Hepatocyte (in vitro differentiated cells): ENCODE data around the gene CSPG5. TPM values are rescaled to one million over a fixed set of nuclear protein-coding genes. Genes with fewer than 3 reads are reported as not detected.

ENCODE experiments used
- DNase-seq: peaks from one replicate; pipeline ENCODE4 v3.0.0-alpha.2; 2016; ENCODE audit warnings: low spot score
- H2AFZ ChIP-seq: fragments of 200-600 bp; sonication (generic); 2 replicates; pipeline ENCODE4 v1.6.0; 2016; ENCODE audit warnings: antibody characterized with exemption, mild to moderate bottlenecking
- H3K27ac ChIP-seq: fragments of 200-600 bp; sonication (generic); 2 replicates; pipeline ENCODE4 v1.5.1; 2016; ENCODE audit warnings: mild to moderate bottlenecking
- H3K27me3 ChIP-seq: fragments of 200-600 bp; sonication (generic); 2 replicates; pipeline ENCODE4 v1.6.1; 2016
- H3K36me3 ChIP-seq: fragments of 200-600 bp; sonication (generic); replicated peaks from 2 replicates; pipeline ENCODE4 v1.5.1; 2016; ENCODE audit warnings: low read depth; ENCODE audit not compliant: insufficient read depth
- H3K4me1 ChIP-seq: fragments of 200-600 bp; sonication (generic); 2 replicates; pipeline ENCODE4 v1.5.1; 2016; ENCODE audit warnings: mild to moderate bottlenecking, moderate library complexity; ENCODE audit not compliant: insufficient read depth
- H3K4me2 ChIP-seq: fragments of 200-600 bp; sonication (generic); 2 replicates; pipeline ENCODE4 v1.6.0; 2016
- H3K4me3 ChIP-seq: fragments of 200-600 bp; sonication (generic); 2 replicates; pipeline ENCODE4 v1.5.1; 2016; ENCODE audit warnings: mild to moderate bottlenecking
- H3K79me2 ChIP-seq: fragments of 200-600 bp; sonication (generic); 2 replicates; pipeline ENCODE4 v1.6.0; 2017; ENCODE audit warnings: mild to moderate bottlenecking
- H3K9me2 ChIP-seq: fragments of 200-600 bp; sonication (generic); replicated peaks from 2 replicates; pipeline ENCODE4 v1.6.0; 2017; ENCODE audit warnings: mild to moderate bottlenecking; ENCODE audit not compliant: insufficient read depth
- H3K9me3 ChIP-seq: fragments of 200-600 bp; sonication (generic); 2 replicates; pipeline ENCODE4 v1.5.1; 2016; ENCODE audit warnings: low read depth, mild to moderate bottlenecking
- H4K20me1 ChIP-seq: fragments of 200-600 bp; sonication (generic); 2 replicates; pipeline ENCODE4 v1.6.0; 2016; ENCODE audit warnings: mild to moderate bottlenecking; ENCODE audit not compliant: insufficient read depth, poor library complexity, severe bottlenecking
- CTCF ChIP-seq: fragments of 200-600 bp; sonication (generic); IDR thresholded peaks from 2 replicates; pipeline ENCODE4 v1.5.1; 2016; ENCODE audit warnings: antibody characterized with exemption, mild to moderate bottlenecking; ENCODE audit not compliant: poor library complexity
- EZH2 ChIP-seq: fragments of 200-600 bp; sonication (generic); IDR thresholded peaks from 2 replicates; pipeline ENCODE4 v1.6.1; 2016; ENCODE audit warnings: antibody characterized with exemption, mild to moderate bottlenecking, borderline replicate concordance
- EZH2phosphoT487 ChIP-seq: fragments of 200-600 bp; sonication (generic); IDR thresholded peaks from one replicate; pipeline ENCODE4 v1.6.1; 2018; ENCODE audit warnings: antibody characterized with exemption, mild to moderate bottlenecking, low read depth, moderate library complexity; ENCODE audit not compliant: unreplicated experiment, severe bottlenecking
- WGBS: methylation state at CpG from one replicate; pipeline ENCODE4 v1.1.6; 2016; ENCODE audit warnings: low lambda C conversion rate; ENCODE audit errors: missing lambda C conversion rate; 5-methylcytosine and 5-hydroxymethylcytosine counted together
- polyA plus RNA-seq: library from polyadenylated mRNA; unstranded; fragments of >200 nt; fragmentation: Nextera tagmentation; extraction: Ambion mirVana; gene quantifications from 2 replicates; pipeline ENCODE4 v1.2.1, GENCODE V29; 2016
- total RNA-seq: library from RNA; depleted of rRNA; stranded (reverse); fragments of >200 nt; gene quantifications from 2 replicates; pipeline ENCODE4 v1.2.3, GENCODE V29; 2014

CSPG5 gene
- total and polyA plus RNA-seq, 2 experiments from 2014 or later: 0.34 to 0.47 TPM

GRCh38 chr3:47612879-47613278 is 34.2 kb upstream of the CSPG5 start:
- no peak for TF ChIP-seq EZH2
- no peak for TF ChIP-seq EZH2phosphoT487
- no peak for TF ChIP-seq CTCF
- DNase-seq: no peak
- H3K27me3 ChIP-seq: no peaks in the 10 kb centered on the region
- 96% methylated on average over 2 of the region's 2 CpGs for WGBS
- no peaks in the 10 kb centered on the region for H3K36me3 ChIP-seq
- H3K4me2 ChIP-seq: no peak overlapping the region
- H3K9me2 ChIP-seq: no peaks in the 10 kb centered on the region
- H3K79me2 ChIP-seq: no peaks in the 10 kb centered on the region
- H2AFZ ChIP-seq: no peak overlapping the region
- no peaks in the 10 kb centered on the region for H3K4me1 ChIP-seq
- H4K20me1 ChIP-seq: no peaks in the 10 kb centered on the region
- no peaks in the 10 kb centered on the region for H3K9me3 ChIP-seq
- H3K27ac ChIP-seq: no peak overlapping the region
- H3K4me3 ChIP-seq: no peak overlapping the region

- Histone ChIP-seq H3K27ac (no peak overlapping the region), H3K9me3 (no peaks in the 10 kb centered on the region), H3K36me3 (no peaks in the 10 kb centered on the region), H3K27me3 (no peaks in the 10 kb centered on the region), H3K79me2 (no peaks in the 10 kb centered on the region), H3K4me2 (no peak overlapping the region), H3K4me1 (no peaks in the 10 kb centered on the region), H3K4me3 (no peak overlapping the region), H4K20me1 (no peaks in the 10 kb centered on the region), H3K9me2 (no peaks in the 10 kb centered on the region), H2AFZ (no peak overlapping the region)
- TF ChIP-seq EZH2phosphoT487 (no peak), EZH2 (no peak), CTCF (no peak)
- no peak for DNase-seq
These were observed 33.5 kb upstream of the CSPG5 start for GRCh38 chr3:47612178-47612577.

- no peak overlapping the region for H3K27ac ChIP-seq
- TF ChIP-seq EZH2: no peak
- TF ChIP-seq CTCF: no peak
- no peak for TF ChIP-seq EZH2phosphoT487
- no peaks in the 10 kb centered on the region for H3K27me3 ChIP-seq
- H3K4me2 ChIP-seq: no peak overlapping the region
- no peaks in the 10 kb centered on the region for H3K79me2 ChIP-seq
- DNase-seq: no peak
- H3K4me3 ChIP-seq: no peak overlapping the region
- 97% methylated on average over 2 of the region's 2 CpGs for WGBS
- H3K4me1 ChIP-seq: no peaks in the 10 kb centered on the region
- no peaks in the 10 kb centered on the region for H3K9me2 ChIP-seq
- no peak overlapping the region for H2AFZ ChIP-seq
- H3K9me3 ChIP-seq: no peaks in the 10 kb centered on the region
- no peaks in the 10 kb centered on the region for H4K20me1 ChIP-seq
- H3K36me3 ChIP-seq: no peaks in the 10 kb centered on the region
These were observed 32.9 kb upstream of the CSPG5 start for GRCh38 chr3:47611576-47611975.

DNA sequence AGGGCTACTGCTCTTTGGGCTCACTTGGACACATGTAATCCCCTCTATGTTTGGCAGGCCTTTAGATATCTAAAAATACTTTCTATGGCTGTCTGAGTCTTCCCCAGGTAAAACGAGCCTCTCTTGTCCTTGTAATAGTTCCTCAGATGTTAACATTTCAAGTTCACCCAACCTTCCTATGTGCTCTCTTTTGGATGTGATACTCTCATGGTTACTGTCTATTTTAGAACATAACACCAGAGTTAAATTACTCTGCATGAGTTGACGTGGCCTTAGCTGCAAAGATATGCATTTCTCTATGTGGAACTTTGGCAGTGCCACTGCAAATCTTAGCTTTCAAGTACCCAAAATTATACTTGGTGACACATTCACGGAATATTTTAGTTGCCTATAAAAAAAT is 31.9 kb upstream of the CSPG5 start:
- Histone ChIP-seq H3K9me2 (no peaks in the 10 kb centered on the region), H3K4me3 (no peak overlapping the region), H4K20me1 (no peaks in the 10 kb centered on the region), H3K4me2 (no peak overlapping the region), H3K27ac (no peak overlapping the region), H3K36me3 (no peaks in the 10 kb centered on the region), H3K4me1 (no peaks in the 10 kb centered on the region), H2AFZ (no peak overlapping the region), H3K79me2 (peaks cover 3% of the 10 kb centered on the region), H3K9me3 (no peaks in the 10 kb centered on the region), H3K27me3 (no peaks in the 10 kb centered on the region)
- TF ChIP-seq EZH2 (no peak), EZH2phosphoT487 (no peak)
- DNase-seq: no peak
- 95% methylated on average over 3 of the region's 3 CpGs for WGBS
